ENCODE results near the gene ESPL1. TPM values are rescaled to one million over a fixed set of nuclear protein-coding genes. Genes with fewer than 3 reads are reported as not detected.
"Not testable (repeated sequence)": the region's sequence is repeated elsewhere in the genome, so short reads cannot be mapped to it uniquely, and the experiment has no call there.

The ESPL1 gene
- polyA plus RNA-seq, 3 donors: 8.0 to 9.4 (median 9.4) TPM

DNA sequence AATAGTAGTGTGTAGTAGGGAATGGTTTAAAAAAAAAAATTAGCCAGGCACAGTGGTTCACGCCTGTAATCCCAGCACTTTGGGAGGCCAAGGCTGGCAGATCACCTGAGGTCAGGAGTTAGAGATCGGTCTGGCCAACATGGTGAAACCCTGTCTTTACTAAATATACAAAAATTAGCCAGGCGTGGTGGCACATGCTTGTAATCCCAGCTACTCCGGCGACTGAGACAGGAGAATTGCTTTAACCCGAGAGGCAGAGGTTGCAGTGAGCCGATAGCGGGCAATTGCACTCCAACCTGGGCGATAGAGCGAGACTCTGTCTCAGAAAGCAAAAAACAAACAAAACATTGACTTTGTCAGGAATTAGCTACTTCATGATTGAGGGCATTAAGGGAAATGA lies 29.0 kb downstream of the ESPL1 start:
- DNase-seq (ENCODE audit: low read depth in 3 of 3, low spot score in 2 of 3): not testable (repeated sequence)

DNA sequence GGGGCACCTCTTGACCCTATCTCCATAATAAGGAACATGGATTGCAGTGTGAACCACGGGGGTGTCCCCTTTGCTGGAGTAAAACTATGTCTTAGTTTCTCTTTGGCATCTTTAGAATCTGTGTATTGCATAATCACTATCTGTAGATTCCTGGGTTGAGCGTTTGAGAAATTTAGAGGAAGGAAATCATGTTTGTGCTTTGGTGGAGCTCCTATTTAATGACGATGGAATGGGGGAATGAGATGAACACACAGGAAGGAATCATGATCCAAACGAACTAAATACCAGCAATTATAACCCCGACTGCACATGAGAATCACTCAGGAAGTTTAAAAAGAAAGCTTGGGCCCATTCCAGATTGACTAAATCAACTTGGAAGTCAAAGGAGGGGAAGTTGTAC lies 30.1 kb downstream of the ESPL1 start:
- no peak for DNase-seq (ENCODE audit: low read depth in 3 of 3, low spot score in 2 of 3)

DNA sequence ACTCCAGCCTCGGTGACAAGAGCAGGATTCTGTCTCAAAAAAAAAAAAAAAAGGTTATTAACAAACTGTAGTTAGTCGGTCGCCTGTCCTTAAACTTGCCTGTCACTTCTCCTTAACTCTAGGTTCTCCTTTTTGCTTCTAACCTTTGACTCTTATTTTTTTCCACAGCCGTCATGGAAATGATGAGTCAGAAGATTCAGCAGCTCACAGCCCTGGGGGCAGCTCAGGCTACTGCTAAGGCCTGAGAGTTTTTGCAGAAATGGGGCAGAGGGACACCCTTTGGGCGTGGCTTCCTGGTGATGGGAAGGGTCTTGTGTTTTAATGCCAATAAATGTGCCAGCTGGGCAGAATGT lies 31.0 kb downstream of the ESPL1 start:
- DNase-seq (ENCODE audit: low read depth in 3 of 3, low spot score in 2 of 3): no peak

GRCh38 chr12:53299454-53300180 lies 31.5 kb downstream of the ESPL1 start, which contains the start of gene MYG1:
MYG1 (plus strand) TSS chr12:53299695; CDS start chr12:53299738, 43 bp downstream.
- DNase-seq (ENCODE audit: low read depth in 3 of 3, low spot score in 2 of 3): peak; percentile 66 to 86 (median 79)

GRCh38 chr12:53300187-53300586 lies 32.1 kb downstream of the ESPL1 start:
- DNase-seq (ENCODE audit: low read depth in 3 of 3, low spot score in 2 of 3): no peak

GRCh38 chr12:53302903-53303302 lies 34.8 kb downstream of the ESPL1 start:
- no peak for DNase-seq (ENCODE audit: low read depth in 3 of 3, low spot score in 2 of 3)

DNA sequence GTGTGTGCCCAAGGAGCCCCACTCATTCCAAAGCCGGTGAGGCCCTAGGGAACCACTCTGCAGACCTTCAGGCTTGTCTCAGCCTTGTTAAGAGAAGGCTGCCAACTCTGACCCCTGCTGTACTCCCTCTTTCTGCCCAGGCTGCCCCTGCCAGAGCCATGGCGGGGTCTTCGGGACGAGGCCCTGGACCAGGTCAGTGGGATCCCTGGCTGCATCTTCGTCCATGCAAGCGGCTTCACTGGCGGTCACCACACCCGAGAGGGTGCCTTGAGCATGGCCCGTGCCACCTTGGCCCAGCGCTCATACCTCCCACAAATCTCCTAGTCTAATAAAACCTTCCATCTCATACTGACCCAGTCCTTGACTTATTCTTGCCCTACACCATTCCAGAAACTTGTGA lies 38.7 kb downstream of the ESPL1 start:
- DNase-seq (ENCODE audit: low read depth in 3 of 3, low spot score in 2 of 3): no peak

- no peak for DNase-seq (ENCODE audit: low read depth in 3 of 3, low spot score in 2 of 3)
Observed at GRCh38 chr12:53308276-53308675, 40.2 kb downstream of the ESPL1 start.

DNA sequence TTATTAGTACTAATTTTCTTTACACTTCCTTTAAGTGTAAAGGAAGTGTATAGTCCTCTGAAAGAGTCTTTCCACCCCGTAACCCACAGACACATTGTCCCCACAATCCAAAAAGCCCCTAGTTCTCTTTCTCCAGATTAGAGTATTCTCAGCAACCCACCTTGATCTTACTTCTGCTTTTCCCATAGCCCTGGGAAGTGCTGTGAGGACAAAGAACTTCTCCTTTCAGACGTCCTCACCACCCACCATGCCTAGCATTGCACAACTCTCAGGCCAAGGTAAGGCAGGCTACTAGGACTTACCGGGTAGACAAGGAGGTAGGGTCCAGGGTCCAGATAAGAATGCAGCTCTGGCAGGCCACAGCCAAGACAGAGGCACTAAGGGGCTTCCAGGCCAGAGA lies 45.9 kb downstream of the ESPL1 start:
- DNase-seq (ENCODE audit: low read depth in 3 of 3, low spot score in 2 of 3): no peak

DNA sequence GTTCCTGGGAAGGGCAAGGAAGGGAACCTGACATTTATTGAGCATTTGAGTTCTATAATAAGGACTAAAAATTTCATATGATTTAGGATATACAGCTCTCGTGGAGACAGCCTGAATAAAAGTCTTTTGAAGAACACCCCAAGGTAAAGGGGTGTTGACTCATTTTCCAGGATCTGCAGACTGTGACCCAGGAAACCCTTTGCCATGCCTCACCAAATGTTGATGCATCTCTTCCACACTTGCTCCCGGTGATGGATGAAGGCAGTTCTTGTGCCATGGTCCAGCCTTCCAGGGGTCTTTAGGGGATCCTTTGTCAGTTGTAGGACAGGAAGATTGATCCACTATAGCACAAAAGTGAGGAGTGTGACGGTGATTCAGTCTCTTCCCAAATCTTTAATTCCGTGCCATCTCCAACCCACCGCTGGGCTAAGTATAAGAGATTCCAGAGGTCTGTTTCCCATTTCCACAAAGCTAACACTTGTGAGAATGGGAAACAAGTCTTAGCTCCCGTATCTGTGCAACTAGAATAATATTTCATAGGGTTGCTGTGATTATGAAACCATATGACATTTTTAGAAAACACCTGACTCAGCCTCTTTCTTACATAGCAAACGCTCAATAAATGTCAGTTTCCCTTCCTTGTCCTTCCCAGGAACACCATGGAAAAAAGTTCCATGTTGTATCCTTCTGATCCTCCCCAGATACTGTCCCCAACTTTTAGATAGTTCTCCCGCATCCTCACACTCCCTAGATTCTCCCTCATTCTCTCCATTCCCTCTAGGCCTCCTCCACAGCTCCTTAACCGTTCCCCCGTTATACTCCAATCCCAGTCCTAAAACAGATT lies 52.5 kb downstream of the ESPL1 start:
- DNase-seq (ENCODE audit: low read depth in 3 of 3, low spot score in 2 of 3): no peak

DNA sequence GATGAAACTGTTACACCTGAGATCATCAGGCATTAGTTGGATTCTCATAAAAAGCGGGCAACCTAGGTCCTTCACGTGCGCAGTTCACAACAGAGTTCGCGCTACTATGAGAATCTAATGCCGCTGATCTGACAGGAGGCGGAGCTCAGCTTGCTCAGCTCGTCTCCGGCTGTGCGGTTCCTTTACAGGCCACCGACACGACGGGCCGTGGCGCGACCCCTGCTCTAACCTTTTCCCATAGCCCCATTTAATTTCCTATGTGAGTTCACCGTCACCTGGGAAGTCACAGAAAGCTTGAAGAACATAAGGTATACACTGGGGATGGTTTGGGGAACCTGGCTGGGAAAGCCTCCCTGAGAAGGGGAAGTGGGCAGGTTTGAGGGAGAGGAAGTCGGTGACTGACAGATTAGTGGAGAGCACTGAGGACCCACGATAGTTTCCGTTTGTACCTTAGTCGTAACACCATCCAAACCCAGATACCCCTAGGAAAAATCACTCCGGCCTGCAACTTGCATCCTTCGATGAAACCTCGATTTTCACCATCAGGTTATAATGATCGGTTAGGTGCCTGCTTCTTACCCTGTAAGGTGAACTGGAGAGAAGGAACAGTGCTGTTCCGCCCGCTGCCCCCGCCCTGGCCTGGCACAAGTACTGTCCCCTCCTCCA lies 56.1 kb downstream of the ESPL1 start:
- peak in 1 of 3 donors; percentile 30 for DNase-seq (ENCODE audit: low read depth in 3 of 3, low spot score in 2 of 3)

DNA sequence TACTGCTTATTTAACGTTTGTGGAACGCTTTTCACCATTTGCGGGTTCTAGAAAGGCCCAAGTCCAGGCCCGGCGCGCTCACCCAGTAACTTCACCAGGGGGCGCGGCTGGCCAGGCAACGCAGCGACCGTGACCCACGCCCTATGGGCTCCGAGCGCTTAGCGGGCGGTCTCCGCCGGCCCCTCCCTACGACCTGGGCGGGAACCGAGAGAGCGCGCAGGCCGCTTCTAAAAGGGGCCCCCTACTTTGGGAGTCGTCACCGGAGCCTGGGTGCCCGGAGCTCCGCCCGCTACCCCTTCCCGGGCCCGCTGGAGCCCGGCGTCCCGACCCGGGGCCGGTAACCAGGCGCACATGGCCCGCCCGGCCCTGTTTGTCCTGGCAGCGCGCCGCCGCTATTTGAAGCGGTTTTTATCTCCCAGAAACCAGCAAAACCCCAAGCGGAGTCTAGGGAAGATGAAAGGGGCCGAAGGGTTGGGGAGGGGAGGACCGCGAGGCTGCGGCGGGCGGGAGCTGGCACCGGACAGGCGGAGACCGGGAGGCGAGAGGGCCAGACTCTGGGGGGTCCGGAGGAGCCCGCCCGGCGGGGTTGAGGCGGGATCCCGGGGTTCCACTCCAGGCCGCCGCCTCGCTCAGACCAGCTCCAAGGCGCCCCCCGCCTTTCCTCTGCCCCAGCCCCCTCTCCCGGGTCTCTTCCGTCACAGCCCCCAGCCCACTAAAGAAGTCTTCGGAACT lies 56.8 kb downstream of the ESPL1 start:
- DNase-seq (ENCODE audit: low read depth in 3 of 3, low spot score in 2 of 3): peak in 2 of 3 donors; percentile 84 to 85

- no peak for DNase-seq (ENCODE audit: low read depth in 3 of 3, low spot score in 2 of 3)
Observed at GRCh38 chr12:53325511-53326061, 57.5 kb downstream of the ESPL1 start.

GRCh38 chr12:53326460-53327185 lies 58.5 kb downstream of the ESPL1 start:
- DNase-seq (ENCODE audit: low read depth in 3 of 3, low spot score in 2 of 3): no peak

DNA sequence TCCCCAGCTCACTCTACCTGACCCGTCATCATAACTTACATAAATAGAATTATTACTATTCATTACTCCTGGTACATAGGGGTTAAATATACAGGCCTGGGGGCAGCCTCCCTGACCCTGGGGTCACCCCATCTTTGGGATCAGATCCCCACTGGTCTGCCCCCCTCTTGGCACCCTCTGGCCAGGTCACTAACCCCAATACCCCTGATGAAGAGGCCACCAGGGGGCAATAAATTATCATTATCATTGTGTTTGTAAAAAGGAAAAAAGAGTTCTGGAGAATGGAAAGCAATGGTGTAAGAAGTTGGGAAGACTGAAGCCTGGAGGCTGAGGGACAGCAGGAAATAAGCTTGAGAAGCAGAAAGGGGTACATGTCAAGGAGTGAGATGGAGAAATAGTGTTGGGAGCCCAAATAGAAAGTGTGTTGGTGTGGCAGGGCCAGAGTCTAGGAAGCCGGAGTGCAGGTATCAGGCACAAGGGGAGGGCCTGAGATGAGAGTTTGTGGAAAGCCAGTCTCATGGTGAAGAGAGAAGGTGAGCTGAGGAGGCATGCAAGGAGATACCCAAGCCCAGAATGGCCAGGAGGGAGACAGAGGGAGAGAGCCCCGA lies 59.4 kb downstream of the ESPL1 start:
- DNase-seq (ENCODE audit: low read depth in 3 of 3, low spot score in 2 of 3): no peak

DNA sequence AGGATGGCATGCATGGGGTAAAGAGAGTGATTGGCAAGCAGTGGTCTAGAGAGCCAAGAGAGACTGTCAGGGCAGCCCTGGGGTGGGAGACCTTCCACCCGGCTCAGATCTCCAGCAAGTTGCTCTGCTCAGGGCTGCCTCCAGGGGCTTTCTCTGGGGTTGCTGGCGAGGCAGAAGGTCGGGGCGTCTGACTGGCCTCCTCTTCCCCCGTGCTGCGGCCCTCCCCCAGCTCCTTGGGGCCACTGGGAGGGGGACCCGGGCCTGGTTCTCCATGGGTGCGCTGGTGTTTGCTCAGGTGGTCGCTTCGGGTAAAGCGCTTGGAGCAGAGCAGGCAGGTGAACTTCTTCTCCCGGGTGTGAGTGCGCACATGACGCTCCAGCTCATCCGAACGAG lies 59.9 kb downstream of the ESPL1 start:
- no peak for DNase-seq (ENCODE audit: low read depth in 3 of 3, low spot score in 2 of 3)

DNA sequence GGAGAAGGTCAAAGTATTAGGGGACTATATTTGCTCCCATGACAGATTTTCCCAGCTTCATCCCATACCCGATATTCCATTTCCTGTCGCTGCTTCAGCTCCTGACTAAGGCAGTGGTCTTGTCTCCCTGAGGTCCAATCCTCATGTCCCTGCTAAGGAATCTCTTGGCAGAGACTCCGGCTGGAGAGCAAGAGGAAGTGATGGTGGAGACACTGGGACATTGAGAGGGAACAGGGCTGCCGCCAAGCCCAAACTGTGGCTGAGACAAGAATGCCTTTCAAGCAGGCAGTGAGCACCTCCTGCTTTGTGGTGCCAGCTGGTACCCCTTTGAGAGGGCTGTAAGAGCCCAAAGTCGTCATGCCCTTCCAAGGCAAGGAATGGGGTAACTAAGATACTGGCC lies 62.6 kb downstream of the ESPL1 start:
- no peak for DNase-seq (ENCODE audit: low read depth in 3 of 3, low spot score in 2 of 3)

DNA sequence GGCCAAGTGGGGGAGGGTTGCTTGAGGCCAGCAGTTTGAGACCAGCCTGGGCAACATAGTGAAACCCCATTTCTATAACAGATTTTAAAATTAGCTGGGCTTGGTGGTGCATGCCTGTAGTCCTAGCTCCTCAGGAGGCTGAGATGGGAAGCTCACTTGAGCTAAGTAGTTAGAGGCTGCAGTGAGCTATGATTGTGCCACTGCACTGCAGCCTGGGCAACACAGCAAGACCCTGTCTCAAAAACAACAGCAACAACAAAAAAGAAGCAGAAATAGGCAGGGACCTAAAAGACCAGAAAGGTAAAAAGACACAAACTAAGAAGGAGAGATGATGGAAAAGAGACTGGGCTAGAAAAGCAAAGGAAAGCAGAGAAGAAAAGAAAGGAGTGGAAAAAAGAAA lies 64.2 kb downstream of the ESPL1 start:
- not testable (repeated sequence) for DNase-seq (ENCODE audit: low read depth in 3 of 3, low spot score in 2 of 3)

DNA sequence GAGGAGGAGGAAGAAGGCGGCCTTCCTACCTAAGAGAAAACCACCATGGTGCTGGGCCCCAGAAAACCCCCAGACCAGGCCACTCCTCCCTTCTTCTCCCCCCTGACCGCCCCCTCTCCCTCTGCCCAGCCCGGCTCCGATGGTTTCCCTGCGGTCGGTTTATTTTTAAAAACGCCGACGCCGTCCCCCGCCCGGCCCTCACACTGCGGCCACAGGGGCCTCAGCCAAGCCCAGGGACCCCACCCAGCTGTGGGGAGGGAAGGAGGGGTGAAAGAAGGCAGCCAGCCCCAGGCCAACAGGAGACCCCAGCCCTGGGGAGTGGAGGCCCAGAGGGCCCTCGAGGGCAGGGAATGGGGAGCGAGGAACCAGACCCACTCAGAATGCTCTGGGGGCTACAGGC lies 64.6 kb downstream of the ESPL1 start:
- no peak for DNase-seq (ENCODE audit: low read depth in 3 of 3, low spot score in 2 of 3)
